Anterior cingulate cortex (tissue), 58 donors: ENCODE data around the gene NEK8.
"Not testable (repeated sequence)": the region's sequence is repeated elsewhere in the genome, so short reads cannot be mapped to it uniquely, and the experiment has no call there.

Source experiments
- DNase-seq, 58 donors: peaks; one replicate each; lab custom pipeline; 2025; lab: John Stamatoyannopoulos, UW

Gene NEK8

DNA sequence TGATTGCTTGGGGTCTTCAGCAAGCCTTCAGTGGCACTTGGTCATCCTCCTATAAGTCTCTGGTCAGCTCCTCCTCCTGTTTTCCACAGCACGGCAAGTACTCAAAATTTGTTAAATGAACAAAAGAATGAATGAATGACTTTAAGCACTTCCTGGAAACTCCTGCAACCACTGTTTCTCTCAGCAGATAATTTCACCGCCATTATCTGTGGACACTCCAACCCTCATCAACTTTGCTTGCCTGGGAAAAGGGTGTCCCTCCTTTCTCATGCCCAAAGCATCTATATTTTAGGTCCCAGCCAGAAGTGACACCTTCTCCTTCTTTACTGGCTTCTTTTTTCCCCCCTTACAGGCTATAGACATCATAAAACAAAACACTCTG is 21.3 kb upstream of the NEK8 start:
- DNase-seq = no peak

DNA sequence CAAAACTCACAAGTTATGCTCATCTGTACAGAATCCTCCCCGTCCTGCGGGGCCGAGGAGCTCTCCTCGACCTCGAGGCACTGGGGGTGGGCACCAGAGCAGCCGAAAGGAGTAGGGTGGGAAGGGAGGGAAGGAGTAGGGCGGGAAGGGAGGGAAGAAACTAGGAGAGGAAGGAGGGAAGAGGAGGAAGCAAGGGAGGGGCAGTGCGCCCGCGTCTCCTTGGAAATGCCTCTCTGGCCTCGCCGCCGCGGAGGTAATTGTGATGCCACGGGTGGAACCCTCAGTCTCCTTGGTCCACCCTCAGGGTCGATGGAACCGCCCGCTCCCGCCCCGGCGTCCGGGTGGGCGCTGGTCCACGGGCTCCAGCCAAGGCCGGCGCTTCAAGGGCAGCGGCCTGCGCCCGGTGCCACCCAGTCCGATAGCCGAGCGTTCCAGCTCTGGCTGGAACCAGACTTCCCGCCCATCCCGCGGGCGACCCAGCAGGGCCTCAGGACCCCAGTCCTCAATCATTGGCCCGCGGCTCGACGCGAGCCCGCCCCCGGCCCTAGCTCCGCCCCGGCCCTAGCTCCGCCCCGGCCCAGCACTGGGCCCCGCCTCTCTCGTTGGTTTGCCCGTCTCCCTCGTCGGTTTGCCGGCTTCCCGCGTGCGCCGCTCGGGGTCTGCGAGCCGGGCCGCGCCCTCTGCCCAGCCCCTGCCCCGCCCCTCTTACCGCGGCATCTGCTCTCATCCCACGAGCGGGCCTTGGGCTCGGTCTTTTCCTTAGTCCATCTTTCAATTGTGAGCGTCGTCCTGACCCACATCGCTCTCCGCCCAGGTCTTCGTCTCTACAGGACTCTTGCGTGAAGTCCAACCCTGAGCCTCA is 17.5 kb upstream of the NEK8 start:
- peak; percentile 36 to 98 (median 84) for DNase-seq

DNA sequence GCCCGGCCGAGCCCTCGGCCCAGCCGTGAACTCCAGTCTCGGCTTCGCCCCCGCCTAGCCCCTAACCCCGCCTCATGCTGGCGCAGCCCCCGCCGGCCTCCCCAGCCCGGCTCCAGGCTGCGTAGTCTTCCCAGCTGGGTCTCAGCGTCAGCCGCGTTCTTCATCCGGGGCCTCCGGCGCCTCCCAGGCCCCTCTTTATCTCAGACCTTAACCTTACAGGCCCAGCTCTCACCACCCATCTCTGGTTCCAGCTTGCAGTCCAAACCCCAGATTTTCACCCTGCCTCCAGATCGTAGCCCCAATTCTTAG is 16.9 kb upstream of the NEK8 start, which contains the start of gene PROCA1:
PROCA1 (minus strand) TSS at position 166 of the 309 bp plus-strand sequence. CDS start 228 bp downstream, outside the sequence.
- DNase-seq = peak in 3 of 58 donors; percentile 43 to 54 (median 50)

DNA sequence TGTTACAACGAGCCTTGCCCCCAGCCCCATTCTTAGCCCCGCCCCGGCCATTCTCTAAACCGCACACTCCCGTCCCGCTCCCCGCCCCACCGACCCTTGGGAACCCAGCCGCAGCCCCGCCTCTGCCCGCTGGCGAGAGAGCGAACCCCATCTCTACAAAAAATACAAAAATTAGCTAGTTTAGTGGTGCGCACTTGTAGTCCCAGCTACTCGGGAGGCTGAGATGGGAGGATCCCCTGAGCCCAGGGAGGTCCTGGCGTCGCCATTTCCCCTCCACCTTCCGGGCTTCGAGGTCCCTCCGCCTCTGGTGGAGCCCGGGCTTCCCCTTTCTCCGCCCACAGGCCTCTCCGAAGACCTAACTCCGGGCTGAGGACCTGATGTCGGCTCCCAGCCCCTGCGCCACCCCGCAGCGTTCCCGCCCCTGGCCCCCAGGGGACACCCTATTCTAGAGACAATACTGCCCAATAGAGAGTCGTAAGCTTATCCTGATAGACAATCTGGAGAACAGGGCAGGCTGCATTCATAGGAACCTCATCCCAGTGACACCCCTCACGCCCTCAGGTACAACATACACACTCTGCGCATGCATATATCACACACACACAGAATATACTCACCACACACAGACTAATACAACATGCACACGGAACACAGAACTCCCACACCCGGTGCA is 16.4 kb upstream of the NEK8 start:
- DNase-seq = no peak

DNA sequence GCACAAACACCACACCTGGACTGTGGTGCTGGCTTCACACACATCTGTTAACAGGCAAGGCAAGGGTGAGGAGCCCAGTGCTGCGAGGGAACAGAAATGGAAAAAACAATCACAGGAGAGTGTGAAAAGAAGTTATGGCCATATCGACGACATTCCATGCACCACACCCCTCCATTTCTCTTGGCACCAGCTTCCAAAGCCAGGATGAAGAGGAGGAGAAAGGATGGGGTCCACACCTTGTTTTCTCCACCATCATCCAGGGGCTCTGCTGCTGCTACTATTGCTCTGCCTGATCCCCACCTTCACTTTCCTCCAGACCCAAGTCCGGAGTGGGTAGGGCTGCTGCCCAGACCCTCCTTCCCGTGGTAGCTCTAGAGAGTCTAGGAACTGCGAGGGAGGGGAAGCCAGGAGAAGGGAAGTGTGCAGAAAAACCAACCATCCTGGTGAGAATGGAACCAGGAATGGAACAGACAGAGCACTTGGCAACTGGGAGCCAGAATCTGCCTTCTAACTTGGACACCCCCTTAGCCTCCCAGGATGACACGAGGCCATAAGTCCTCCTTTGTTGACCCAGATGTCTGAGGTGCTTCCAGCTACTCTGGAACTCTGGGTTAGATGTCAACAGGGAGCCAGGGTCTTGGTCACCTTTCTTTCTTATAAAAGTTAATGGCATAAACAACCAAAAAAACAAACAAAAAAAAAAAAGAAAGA is 15.7 kb upstream of the NEK8 start:
- no peak for DNase-seq

DNA sequence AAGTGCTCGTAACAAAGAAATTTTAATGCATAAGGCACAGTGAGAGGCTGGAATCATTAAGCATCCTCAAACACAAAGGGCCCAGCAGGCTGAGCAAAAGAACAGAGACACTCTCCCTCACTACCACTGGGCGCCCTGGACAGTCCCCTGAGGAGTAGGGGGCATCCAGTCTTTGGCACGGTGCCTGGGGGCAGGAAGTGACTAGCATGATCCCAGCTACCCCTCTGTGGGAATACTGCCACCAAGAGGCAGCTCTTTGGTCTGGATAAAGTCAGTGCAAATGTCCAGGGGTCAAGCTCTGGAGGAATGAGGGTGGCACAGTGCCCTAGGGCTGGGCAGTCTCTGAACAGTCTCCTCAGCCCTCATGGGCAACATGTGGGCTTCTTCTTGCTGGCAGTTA is 14.3 kb upstream of the NEK8 start:
- DNase-seq = no peak

DNA sequence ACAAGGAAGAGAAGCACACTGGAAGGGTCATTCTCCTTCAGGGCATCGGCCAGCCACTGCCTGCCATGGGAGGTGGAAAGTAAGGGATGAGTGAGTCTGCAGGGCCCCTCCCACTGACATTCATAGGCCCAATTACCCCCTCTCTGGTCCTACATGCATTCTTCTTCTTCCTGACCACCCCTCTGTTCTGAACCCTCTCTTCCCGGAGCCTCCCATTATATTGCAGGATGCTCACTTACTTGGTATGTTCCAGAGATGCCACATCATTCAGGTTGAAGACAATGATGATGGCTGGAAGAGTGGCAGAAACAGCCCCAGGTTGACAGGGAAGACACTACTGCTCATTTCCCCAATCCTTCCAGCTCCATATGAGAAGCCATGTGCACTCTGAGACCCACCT is 13.4 kb upstream of the NEK8 start:
- DNase-seq = no peak

DNA sequence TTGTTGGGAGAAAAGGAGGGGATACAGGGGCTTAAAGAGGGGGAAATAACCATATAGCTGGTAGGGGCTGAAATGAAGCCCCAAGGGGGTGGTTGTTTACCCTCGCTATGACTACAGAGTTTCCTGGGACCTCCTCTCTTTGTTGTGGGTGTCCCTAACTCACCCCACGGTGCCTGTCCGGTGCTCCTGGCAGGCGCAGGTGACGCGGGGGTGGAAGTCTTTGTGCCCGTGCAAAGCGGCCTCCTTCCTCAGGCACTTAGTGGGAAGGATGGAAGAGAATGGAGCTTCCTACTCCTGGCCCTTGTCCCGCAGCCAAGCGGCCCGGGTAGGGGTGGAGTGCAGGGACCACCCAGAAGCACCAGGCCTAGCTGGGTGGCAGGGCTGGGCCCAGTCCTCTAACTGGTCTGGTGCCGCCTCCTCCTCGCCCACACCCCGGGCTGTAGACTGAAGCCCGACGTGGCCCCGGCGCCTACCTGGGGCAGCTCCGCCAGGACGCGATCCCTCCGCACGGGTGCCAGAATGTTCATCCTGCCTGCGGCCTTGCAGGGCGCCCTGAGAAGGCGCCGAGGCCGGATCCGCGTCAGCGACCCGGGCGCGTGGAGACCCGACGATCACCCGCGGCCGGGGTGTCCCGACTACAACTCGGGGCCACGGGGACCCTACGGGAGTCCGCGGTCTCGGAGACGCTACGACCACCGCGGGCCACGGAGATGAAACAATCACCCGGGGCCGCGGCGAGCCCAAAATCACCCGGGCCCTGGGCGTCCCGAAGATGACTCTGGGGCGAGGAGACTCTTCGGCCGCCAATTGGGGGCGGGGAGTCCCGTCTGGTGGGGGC is 11.6 kb upstream of the NEK8 start:
- peak in 2 of 58 donors; percentile 7 to 13 for DNase-seq

DNA sequence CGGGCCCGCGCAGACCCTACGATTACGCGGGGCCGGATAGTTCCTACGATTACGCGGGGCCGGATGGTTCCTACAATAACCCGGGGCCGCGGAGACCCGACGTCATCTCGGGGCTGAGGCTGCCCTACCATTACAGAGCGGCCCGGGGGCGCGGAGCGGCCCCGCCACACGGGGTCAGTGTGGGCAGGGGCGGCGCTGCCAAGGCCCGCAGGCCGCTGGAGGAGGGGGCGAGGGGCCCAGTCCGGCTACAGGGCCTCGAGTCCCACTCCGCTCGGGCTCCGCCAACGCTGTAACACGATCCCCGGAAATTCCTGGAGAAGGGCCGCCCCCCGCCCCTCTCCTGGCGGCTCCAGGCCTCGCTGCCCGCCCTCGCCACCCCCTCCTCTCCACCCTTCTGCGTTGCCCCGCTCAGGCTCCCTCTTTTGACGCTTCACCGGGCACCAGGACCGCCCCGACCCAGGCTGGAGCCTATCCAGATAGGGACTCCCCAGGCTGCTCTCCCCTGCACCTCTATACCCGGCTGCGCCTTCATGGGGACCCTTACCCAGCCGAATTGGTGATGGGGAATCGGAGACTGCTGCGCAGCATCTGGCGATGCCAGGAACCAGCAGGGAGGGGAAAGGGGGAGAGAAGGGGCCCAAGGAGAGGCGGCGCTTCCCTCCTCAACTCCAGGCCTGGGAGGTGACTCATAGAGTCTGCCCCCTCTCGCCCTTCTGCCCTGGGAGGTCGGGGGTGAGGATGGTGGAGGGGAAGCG is 10.8 kb upstream of the NEK8 start, which contains the start of gene RAB34:
RAB34 (minus strand) TSS at position 291 of the 755 bp plus-strand sequence. CDS start 602 bp downstream, outside the sequence.
- DNase-seq = peak in 43 of 58 donors; percentile 23 to 78 (median 43)

DNA sequence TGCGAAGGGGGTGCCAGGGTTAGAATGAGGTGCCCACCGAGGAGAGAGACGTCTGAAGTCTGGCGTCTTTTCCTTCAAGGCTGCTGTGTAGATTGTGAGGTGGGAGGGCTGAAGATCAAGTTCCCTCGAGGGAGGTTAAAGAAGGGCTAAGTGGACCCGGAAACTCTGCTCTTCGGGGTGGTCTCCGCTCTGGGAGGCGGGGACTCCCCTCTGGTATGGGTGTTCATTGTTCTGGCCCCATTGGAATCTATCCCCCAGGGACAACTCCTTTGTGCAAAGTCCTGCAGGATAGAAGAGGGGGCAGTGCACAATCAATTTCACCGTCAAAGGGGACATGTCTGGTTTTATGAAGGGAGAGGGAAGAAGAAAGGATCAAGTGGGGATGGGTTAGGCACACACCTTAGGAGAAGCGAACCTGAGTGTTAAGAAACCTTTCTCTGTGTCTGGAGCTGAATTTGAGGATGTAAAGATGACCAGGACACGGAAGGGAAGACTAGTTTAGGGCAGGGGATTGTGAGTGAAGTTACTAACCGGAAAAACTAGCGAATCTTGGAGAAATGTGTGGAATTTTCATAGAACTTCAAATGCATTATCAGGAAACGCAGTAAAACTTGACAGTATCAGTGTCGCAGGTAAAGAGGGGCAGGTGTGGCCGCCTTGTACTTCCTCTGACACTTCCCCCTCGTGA is 10.1 kb upstream of the NEK8 start:
- DNase-seq = no peak

DNA sequence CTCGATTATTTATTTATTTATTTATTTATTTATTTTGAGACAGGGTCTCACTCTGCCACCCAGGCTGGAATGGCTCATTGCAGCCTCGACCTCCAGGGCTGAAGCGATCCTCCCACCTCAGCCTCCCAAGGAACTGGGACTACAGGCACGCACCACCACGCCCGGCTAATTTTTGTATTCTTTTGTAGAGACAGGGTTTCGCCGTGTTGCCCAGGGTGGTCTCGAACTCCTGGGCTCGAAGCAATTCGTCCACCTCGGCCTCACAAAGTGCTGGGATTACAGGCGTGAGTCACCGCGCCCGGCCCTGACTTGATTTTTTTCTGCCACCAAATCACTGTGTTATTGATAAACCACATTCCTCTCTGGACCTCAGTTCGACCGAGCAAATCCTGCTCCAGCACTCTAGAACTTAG is 9.6 kb upstream of the NEK8 start:
- DNase-seq = no peak

DNA sequence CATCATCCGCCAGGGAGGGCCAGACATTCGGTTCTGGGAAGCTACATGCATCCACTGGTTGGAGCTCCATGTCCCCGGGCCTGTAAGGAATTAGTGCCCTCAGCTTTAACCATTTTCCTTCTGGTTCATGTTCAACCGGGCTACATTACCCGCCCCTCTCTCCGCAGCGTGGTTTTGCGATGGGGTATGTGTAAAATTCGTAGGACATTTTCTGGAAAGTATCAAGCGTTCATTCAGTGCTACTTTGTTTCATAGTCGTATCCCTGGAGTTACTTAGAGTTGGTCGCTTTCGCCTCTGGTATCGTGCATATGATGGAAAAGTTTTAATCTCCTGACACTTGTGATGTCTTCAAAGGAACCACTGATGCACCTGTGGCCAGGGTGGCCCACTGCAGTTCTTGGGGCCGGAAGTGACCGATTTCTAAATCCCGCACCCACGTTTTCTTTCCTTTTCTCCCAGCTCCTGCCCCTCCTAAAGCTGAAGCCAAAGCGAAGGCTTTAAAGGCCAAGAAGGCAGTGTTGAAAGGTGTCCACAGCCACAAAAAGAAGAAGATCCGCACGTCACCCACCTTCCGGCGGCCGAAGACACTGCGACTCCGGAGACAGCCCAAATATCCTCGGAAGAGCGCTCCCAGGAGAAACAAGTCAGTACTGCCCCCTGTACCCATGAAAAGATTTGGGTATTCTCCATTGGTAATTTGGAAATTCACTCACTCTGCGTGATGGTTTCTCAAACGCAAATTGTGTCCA is 8.2 kb upstream of the NEK8 start:
- DNase-seq = no peak

DNA sequence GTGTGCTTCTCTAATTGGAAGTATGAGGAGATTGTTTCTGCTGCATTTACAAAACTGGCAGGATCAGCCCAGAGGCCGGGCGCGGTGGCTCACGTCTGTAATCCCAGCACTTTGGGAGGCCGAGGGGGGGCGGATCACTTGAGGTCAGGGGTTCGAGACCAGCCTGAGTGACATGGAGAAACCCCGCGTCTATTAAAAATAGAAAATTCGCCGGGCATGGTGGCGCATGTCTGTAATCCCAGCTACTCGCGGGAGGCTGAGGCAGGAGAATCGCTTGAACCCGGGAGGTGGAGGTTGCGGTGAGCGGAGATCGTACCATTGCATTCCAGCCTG is 7.6 kb upstream of the NEK8 start:
- DNase-seq = not testable (repeated sequence)

DNA sequence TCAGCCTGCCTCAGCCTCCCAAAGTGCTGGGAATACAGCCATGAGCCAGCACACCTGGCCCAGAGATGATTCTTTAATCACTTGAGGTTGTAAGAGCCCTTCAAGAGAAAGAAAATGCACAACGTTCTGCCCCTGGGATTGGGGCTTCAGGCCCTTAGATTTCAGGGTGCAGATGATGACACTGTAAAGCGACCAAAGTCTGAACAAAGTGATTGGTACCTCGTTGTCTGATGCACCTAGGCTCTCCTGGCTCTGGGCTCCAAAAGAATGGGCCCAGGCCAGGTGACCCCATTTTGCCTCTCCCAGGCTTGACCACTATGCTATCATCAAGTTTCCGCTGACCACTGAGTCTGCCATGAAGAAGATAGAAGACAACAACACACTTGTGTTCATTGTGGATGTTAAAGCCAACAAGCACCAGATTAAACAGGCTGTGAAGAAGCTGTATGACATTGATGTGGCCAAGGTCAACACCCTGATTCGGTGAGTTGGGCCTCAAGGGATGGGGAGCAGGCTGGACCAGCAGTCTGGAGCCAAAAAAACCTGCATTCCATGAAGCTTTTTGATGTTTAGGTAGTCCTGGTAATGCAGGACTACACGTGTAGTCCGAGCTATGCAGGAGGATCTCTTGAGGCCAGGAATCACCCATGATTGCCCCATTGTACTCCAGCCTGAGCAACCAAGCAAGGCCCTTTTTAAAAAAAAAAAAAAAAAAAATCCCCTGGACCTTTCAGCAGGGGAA is 6.0 kb upstream of the NEK8 start:
- no peak for DNase-seq

DNA sequence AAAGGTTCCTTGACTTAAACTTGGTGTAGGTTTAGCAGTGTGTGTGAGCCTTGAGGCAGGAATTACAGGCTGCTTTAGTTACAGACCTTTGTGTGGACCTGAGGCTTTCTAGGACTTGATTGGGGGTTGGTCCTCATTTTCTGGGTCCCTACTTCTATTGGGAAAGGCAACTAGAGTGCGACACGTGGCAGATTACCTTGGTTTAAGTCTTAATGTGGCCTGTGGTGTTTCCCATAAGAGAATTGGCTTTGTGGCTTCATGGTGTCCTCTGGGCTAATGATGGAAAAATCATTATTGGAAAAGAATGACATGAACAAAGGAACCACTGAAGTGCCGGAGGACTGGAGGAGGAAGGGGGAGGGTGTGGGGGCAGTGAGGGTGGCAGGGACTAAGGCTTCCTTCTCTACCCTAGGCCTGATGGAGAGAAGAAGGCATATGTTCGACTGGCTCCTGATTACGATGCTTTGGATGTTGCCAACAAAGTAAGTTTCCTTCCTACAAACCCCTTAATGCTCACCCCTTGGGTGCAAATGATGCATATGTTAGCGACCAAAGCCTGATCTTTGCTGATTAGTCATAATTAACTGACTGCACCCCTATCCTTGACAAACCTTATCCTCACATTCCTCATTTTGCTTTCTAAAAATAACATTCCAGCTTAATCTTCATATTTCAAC is 5.3 kb upstream of the NEK8 start:
- DNase-seq = no peak

DNA sequence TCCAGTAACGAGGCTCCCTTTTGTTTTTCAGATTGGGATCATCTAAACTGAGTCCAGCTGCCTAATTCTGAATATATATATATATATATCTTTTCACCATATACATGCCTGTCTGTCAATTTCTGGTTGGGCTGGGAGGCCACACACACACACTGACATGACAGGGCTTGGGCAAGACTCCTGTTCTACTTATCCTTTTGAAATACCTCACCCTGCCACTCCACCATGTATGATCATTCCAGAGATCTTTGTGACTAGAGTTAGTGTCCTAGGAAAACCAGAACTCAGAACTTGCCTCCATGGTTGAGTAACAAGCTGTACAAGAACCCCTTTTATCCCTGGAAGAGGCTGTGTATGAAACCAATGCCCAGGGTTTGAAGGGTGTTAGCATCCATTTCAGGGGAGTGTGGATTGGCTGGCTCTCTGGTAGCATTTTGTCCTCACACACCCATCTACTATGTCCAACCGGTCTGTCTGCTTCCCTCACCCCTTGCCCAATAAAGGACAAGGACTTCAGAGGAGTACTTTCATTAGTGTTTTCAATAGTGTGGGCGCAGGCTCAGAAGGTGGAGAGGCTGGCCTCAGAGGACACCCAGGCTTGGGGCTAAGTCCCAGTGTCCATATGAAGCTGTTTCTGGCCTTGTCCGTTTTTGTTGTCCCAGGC is 4.6 kb upstream of the NEK8 start:
- DNase-seq = not testable (repeated sequence)
